ENCODE data around the gene SNX24.

Gene SNX24

DNA sequence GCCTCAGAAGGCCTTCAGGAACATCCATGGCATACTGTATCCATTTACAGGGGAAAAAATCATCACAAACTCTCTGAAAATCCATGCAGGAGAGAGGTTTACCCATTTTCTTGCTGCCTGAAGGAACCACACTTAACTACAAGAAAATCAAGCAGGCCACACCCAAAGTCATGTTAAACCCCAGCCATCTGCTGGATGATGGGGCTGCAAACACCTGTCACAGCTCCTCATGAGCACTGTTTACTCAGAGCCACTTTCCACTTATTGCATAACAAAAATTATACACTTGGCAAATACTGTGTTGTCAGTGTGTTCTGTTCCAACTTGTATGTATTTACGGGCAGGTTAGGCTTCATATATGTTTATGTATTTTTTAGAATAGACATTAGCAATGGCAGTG is 155.3 kb downstream of the SNX24 start:
- Histone ChIP-seq H3K4me3 (ENCODE audit: insufficient read length, low read depth) (no peak overlapping the region), H3K27me3 (ENCODE audit: insufficient read depth, insufficient read length) (no peaks in the 10 kb centered on the region), H3K9me3 (ENCODE audit: insufficient read depth, low read length) (no peaks in the 10 kb centered on the region), H3K36me3 (ENCODE audit: insufficient read depth, insufficient read length, low read length) (no peaks in the 10 kb centered on the region), H3K4me1 (ENCODE audit: insufficient read depth, insufficient read length) (no peaks in the 10 kb centered on the region), H3K9ac (ENCODE audit: insufficient read length, low read depth) (no peak overlapping the region)
- no peak for TF ChIP-seq YY1 (IDR thresholded peaks at IDR 0.05; ENCODE audit: insufficient read depth, insufficient read length)
- TF ChIP-seq ZNF274 (IDR thresholded peaks at IDR 0.05; ENCODE audit: low read depth, low read length), result no peak
- no peak for TF ChIP-seq SUZ12 (IDR thresholded peaks at IDR 0.05; ENCODE audit: extremely low read depth, insufficient read depth, insufficient read length)
- DNase-seq (ENCODE audit: low read depth, low spot score), result no peak

DNA sequence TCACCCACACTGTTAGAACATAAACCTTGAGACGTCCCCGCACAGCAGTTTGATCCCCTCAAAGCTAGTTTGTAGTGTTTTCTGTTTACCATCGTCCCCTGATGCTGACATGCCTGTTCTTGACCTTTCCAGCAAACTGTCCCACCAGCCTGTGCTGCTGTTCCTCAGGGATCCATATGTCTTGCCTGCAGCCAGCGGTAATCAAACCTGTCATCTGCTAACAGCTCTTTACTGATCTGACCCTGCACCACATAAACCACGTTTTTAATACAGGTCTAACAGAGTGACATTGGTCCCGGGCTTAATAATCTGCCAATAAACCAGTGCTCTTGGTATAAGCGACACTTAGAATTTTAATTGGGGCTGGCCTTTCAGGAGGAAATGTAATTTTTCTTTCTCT is 156.4 kb downstream of the SNX24 start:
- TF ChIP-seq SUZ12 (IDR thresholded peaks at IDR 0.05; ENCODE audit: extremely low read depth, insufficient read depth, insufficient read length), result no peak
- TF ChIP-seq ZNF274 (IDR thresholded peaks at IDR 0.05; ENCODE audit: low read depth, low read length), result no peak
- TF ChIP-seq YY1 (IDR thresholded peaks at IDR 0.05; ENCODE audit: insufficient read depth, insufficient read length), result no peak
- Histone ChIP-seq H3K27me3 (ENCODE audit: insufficient read depth, insufficient read length) (no peaks in the 10 kb centered on the region), H3K4me3 (ENCODE audit: insufficient read length, low read depth) (no peak overlapping the region), H3K9me3 (ENCODE audit: insufficient read depth, low read length) (no peaks in the 10 kb centered on the region), H3K36me3 (ENCODE audit: insufficient read depth, insufficient read length, low read length) (no peaks in the 10 kb centered on the region), H3K9ac (ENCODE audit: insufficient read length, low read depth) (no peak overlapping the region), H3K4me1 (ENCODE audit: insufficient read depth, insufficient read length) (no peaks in the 10 kb centered on the region)
- DNase-seq (ENCODE audit: low read depth, low spot score), result no peak

DNA sequence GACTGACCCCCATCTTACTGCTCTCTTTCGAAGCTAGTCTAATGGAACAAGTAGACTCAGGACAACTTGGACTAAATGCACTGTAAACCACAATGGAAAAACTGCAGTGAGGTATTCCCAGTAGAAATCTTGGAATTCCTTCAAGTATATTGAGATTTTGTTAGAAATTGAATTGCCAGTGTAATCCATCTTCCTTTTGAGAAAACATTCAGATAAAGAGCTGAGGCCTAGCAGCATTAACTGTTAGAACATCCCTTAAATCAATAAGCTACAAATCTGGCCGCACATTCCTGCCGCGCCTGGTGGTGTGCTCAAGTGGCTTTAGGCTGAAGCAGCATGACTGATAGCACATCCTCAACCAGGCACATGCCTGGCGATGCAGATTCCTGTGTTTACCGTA is 161.8 kb downstream of the SNX24 start:
- Histone ChIP-seq H3K27me3 (ENCODE audit: insufficient read depth, insufficient read length) (no peaks in the 10 kb centered on the region), H3K36me3 (ENCODE audit: insufficient read depth, insufficient read length, low read length) (no peaks in the 10 kb centered on the region), H3K9me3 (ENCODE audit: insufficient read depth, low read length) (no peaks in the 10 kb centered on the region), H3K4me3 (ENCODE audit: insufficient read length, low read depth) (no peak overlapping the region), H3K9ac (ENCODE audit: insufficient read length, low read depth) (no peak overlapping the region), H3K4me1 (ENCODE audit: insufficient read depth, insufficient read length) (no peaks in the 10 kb centered on the region)
- no peak for DNase-seq (ENCODE audit: low read depth, low spot score)
- no peak for TF ChIP-seq SUZ12 (IDR thresholded peaks at IDR 0.05; ENCODE audit: extremely low read depth, insufficient read depth, insufficient read length)
- TF ChIP-seq YY1 (IDR thresholded peaks at IDR 0.05; ENCODE audit: insufficient read depth, insufficient read length), result no peak
- no peak for TF ChIP-seq ZNF274 (IDR thresholded peaks at IDR 0.05; ENCODE audit: low read depth, low read length)

DNA sequence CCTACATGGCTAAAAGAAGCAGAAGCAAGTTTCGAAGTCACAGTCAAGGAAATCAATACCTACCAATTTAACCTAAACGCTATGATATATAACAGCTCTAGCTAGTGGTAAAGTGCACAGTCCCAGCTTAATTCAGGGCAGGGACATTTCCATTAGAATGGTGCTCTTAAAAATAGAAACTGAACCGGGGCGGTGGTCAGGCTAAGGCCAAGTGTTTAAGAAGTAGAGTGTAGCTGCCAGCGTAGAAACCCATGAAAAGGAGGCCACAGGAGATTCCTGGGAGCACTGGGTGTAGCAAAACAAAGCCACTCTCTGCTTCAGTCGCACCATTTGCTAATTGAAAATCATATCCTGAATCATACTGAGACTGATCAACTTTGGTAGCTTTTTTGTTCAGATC is 162.3 kb downstream of the SNX24 start:
- no peaks in the 10 kb centered on the region for H3K4me1 ChIP-seq (ENCODE audit: insufficient read depth, insufficient read length)
- no peaks in the 10 kb centered on the region for H3K27me3 ChIP-seq (ENCODE audit: insufficient read depth, insufficient read length)
- TF ChIP-seq SUZ12 (IDR thresholded peaks at IDR 0.05; ENCODE audit: extremely low read depth, insufficient read depth, insufficient read length) (no peak), ZNF274 (IDR thresholded peaks at IDR 0.05; ENCODE audit: low read depth, low read length) (no peak), YY1 (IDR thresholded peaks at IDR 0.05; ENCODE audit: insufficient read depth, insufficient read length) (no peak)
- H3K36me3 ChIP-seq (ENCODE audit: insufficient read depth, insufficient read length, low read length), result no peaks in the 10 kb centered on the region
- DNase-seq (ENCODE audit: low read depth, low spot score), result no peak
- no peak overlapping the region for H3K4me3 ChIP-seq (ENCODE audit: insufficient read length, low read depth)
- no peak overlapping the region for H3K9ac ChIP-seq (ENCODE audit: insufficient read length, low read depth)
- H3K9me3 ChIP-seq (ENCODE audit: insufficient read depth, low read length), result no peaks in the 10 kb centered on the region

DNA sequence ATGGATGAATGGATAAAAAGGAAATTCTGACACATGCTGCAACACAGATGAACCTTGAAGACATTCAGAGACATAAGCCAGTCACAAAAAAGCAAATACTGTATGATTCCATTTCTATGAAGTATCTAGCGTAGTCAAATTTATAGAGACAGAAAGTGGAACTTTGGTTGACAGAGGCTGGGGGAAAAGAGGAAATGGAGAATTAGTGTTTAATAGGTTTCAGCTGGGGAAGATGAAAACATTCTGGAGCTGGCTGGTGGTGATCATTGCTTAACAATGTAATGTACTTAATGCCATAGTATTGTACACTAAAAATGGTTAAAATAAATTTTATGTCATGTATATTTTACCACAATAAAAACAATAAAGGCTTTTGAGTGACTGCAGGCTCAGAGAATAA is 166.9 kb downstream of the SNX24 start:
- Histone ChIP-seq H3K4me1 (ENCODE audit: insufficient read depth, insufficient read length) (no peaks in the 10 kb centered on the region), H3K4me3 (ENCODE audit: insufficient read length, low read depth) (no peak overlapping the region), H3K9me3 (ENCODE audit: insufficient read depth, low read length) (no peaks in the 10 kb centered on the region), H3K27me3 (ENCODE audit: insufficient read depth, insufficient read length) (no peaks in the 10 kb centered on the region), H3K9ac (ENCODE audit: insufficient read length, low read depth) (no peak overlapping the region), H3K36me3 (ENCODE audit: insufficient read depth, insufficient read length, low read length) (no peaks in the 10 kb centered on the region)
- no peak for DNase-seq (ENCODE audit: low read depth, low spot score)
- TF ChIP-seq YY1 (IDR thresholded peaks at IDR 0.05; ENCODE audit: insufficient read depth, insufficient read length), result no peak
- no peak for TF ChIP-seq SUZ12 (IDR thresholded peaks at IDR 0.05; ENCODE audit: extremely low read depth, insufficient read depth, insufficient read length)
- TF ChIP-seq ZNF274 (IDR thresholded peaks at IDR 0.05; ENCODE audit: low read depth, low read length), result no peak

DNA sequence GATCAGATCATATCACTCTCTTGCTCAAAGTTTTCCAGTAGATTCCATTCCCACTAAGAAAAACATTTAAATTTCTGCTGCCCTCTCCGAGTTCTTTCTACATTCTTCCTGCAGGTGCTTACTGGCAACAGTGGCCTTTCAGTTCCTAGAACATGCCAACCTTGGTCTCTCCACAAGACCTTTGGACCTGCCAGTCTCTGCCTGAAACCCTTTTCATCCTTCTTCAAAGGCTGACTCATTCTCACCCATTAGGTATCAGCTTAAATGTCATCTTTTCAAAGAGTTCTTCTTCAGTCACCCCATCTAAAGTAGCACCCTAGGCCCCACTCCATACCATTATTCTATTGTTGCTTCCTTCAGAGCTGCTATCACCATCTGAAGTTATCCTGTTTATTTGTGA is 169.3 kb downstream of the SNX24 start:
- H3K9me3 ChIP-seq (ENCODE audit: insufficient read depth, low read length), result no peaks in the 10 kb centered on the region
- no peaks in the 10 kb centered on the region for H3K4me1 ChIP-seq (ENCODE audit: insufficient read depth, insufficient read length)
- H3K36me3 ChIP-seq (ENCODE audit: insufficient read depth, insufficient read length, low read length), result no peaks in the 10 kb centered on the region
- no peak for TF ChIP-seq YY1 (IDR thresholded peaks at IDR 0.05; ENCODE audit: insufficient read depth, insufficient read length)
- no peak for TF ChIP-seq ZNF274 (IDR thresholded peaks at IDR 0.05; ENCODE audit: low read depth, low read length)
- TF ChIP-seq SUZ12 (IDR thresholded peaks at IDR 0.05; ENCODE audit: extremely low read depth, insufficient read depth, insufficient read length), result no peak
- no peak overlapping the region for H3K9ac ChIP-seq (ENCODE audit: insufficient read length, low read depth)
- H3K4me3 ChIP-seq (ENCODE audit: insufficient read length, low read depth), result no peak overlapping the region
- DNase-seq (ENCODE audit: low read depth, low spot score), result no peak
- no peaks in the 10 kb centered on the region for H3K27me3 ChIP-seq (ENCODE audit: insufficient read depth, insufficient read length)

DNA sequence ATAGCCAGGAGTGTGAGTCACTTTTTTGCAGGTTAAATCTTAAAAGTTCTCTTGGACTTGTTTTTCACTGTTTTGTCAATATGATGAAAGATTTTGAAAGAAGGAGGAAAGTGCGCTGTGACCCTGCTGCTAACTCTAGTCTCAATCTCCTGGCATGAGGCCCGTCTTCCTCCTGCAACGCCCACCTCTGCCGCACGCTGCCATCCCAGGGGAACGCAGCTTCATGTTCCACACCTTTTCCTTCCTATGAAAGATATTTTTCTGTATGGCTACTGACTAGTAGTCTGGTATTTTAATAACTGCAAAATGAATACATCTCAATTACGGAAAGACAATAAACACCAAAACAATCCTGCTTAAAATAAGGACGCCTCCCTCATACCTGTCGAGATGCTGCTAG is 182.8 kb downstream of the SNX24 start:
- Histone ChIP-seq H3K4me1 (ENCODE audit: insufficient read depth, insufficient read length) (no peaks in the 10 kb centered on the region), H3K27me3 (ENCODE audit: insufficient read depth, insufficient read length) (no peaks in the 10 kb centered on the region), H3K36me3 (ENCODE audit: insufficient read depth, insufficient read length, low read length) (peaks cover 43% of the 10 kb centered on the region), H3K9me3 (ENCODE audit: insufficient read depth, low read length) (no peaks in the 10 kb centered on the region), H3K9ac (ENCODE audit: insufficient read length, low read depth) (no peak overlapping the region), H3K4me3 (ENCODE audit: insufficient read length, low read depth) (no peak overlapping the region)
- TF ChIP-seq SUZ12 (IDR thresholded peaks at IDR 0.05; ENCODE audit: extremely low read depth, insufficient read depth, insufficient read length), result no peak
- TF ChIP-seq ZNF274 (IDR thresholded peaks at IDR 0.05; ENCODE audit: low read depth, low read length), result no peak
- TF ChIP-seq YY1 (IDR thresholded peaks at IDR 0.05; ENCODE audit: insufficient read depth, insufficient read length), result no peak
- no peak for DNase-seq (ENCODE audit: low read depth, low spot score)

All from NT2/D1 (cell line).